ENCODE results near the gene SCEL.

Gene SCEL

GRCh38 chr13:77579959-77580358 lies 44.5 kb downstream of the SCEL start:
- H3K27me3 ChIP-seq, result peaks cover 21% of the 10 kb centered on the region
- H3K4me3 ChIP-seq (ENCODE audit: low read depth, low read length), result no peak overlapping the region
- DNase-seq, result no peak
- H3K9me3 ChIP-seq, result no peaks in the 10 kb centered on the region
- TF ChIP-seq CTCF (IDR thresholded peaks at IDR 0.05; ENCODE audit: low read depth, low read length), result no peak
- no peaks in the 10 kb centered on the region for H3K4me1 ChIP-seq
- no peaks in the 10 kb centered on the region for H3K36me3 ChIP-seq

- no peak for DNase-seq
- Histone ChIP-seq H3K36me3 (no peaks in the 10 kb centered on the region), H3K9me3 (no peaks in the 10 kb centered on the region), H3K4me1 (no peaks in the 10 kb centered on the region), H3K27me3 (peaks cover 19% of the 10 kb centered on the region), H3K4me3 (ENCODE audit: low read depth, low read length) (no peak overlapping the region)
- TF ChIP-seq CTCF (IDR thresholded peaks at IDR 0.05; ENCODE audit: low read depth, low read length), result no peak
Observed at GRCh38 chr13:77580748-77581147, 45.2 kb downstream of the SCEL start.

- Histone ChIP-seq H3K9me3 (no peaks in the 10 kb centered on the region), H3K27me3 (peaks cover 9% of the 10 kb centered on the region; the same call in 1 of the 2 replicates), H3K36me3 (no peaks in the 10 kb centered on the region), H3K4me1 (no peaks in the 10 kb centered on the region), H3K4me3 (ENCODE audit: low read depth, low read length) (no peak overlapping the region)
- no peak for DNase-seq
- TF ChIP-seq CTCF (IDR thresholded peaks at IDR 0.05; ENCODE audit: low read depth, low read length), result no peak
Observed at GRCh38 chr13:77583581-77583980, 48.1 kb downstream of the SCEL start.

DNA sequence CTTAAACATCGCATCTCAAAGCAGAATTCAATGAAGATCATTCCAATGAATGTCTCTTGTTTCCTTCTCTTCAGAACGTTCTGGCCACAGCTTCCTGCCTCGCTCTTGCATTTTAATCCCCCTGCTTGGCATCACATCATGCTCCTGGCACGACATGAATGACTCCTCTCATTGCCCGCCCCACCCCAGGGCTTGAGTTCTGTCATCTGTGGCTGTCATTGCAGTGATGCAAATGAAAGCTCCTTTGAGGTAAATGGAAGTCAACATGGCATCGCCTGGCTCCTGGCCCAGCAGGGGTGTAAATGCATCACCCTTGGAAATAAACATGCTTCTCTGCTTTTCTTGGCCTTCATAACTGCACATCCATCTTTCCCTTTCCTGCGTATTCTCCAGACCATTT lies 48.6 kb downstream of the SCEL start:
- no peak for DNase-seq

GRCh38 chr13:77595166-77595810 lies 59.8 kb downstream of the SCEL start:
- Histone ChIP-seq H3K36me3 (no peaks in the 10 kb centered on the region), H3K9me3 (no peaks in the 10 kb centered on the region), H3K4me1 (no peaks in the 10 kb centered on the region; the same call in 1 of the 2 replicates), H3K27me3 (peaks cover 13% of the 10 kb centered on the region), H3K4me3 (ENCODE audit: low read depth, low read length) (no peak overlapping the region)
- TF ChIP-seq CTCF (IDR thresholded peaks at IDR 0.05; ENCODE audit: low read depth, low read length), result no peak
- DNase-seq, result peak; percentile 16

More for the DNA sequence above, 48.6 kb downstream of the SCEL start:
- no peak for TF ChIP-seq CTCF (IDR thresholded peaks at IDR 0.05; ENCODE audit: low read depth, low read length)
- Histone ChIP-seq H3K27me3 (peaks cover 11% of the 10 kb centered on the region), H3K4me3 (ENCODE audit: low read depth, low read length) (no peak overlapping the region), H3K9me3 (no peaks in the 10 kb centered on the region), H3K36me3 (no peaks in the 10 kb centered on the region), H3K4me1 (no peaks in the 10 kb centered on the region)

GRCh38 chr13:77596777-77597176 lies 61.3 kb downstream of the SCEL start:
- Histone ChIP-seq H3K4me3 (ENCODE audit: low read depth, low read length) (no peak overlapping the region), H3K36me3 (no peaks in the 10 kb centered on the region), H3K4me1 (no peaks in the 10 kb centered on the region; the same call in 1 of the 2 replicates), H3K9me3 (no peaks in the 10 kb centered on the region), H3K27me3 (peaks cover 6% of the 10 kb centered on the region)
- no peak for TF ChIP-seq CTCF (IDR thresholded peaks at IDR 0.05; ENCODE audit: low read depth, low read length)
- DNase-seq, result no peak

Data from BE2C (cell line).